HG03159 (cell line): ENCODE measurements around the gene SNCG.

Experiments
- ATAC-seq: cut with Tn5 transposase; IDR thresholded peaks from one replicate; pipeline ENCODE4 v1.9.1; 2021; ENCODE audit warnings: mild to moderate bottlenecking, moderate library complexity; ENCODE audit not compliant: unreplicated experiment

Gene SNCG

DNA sequence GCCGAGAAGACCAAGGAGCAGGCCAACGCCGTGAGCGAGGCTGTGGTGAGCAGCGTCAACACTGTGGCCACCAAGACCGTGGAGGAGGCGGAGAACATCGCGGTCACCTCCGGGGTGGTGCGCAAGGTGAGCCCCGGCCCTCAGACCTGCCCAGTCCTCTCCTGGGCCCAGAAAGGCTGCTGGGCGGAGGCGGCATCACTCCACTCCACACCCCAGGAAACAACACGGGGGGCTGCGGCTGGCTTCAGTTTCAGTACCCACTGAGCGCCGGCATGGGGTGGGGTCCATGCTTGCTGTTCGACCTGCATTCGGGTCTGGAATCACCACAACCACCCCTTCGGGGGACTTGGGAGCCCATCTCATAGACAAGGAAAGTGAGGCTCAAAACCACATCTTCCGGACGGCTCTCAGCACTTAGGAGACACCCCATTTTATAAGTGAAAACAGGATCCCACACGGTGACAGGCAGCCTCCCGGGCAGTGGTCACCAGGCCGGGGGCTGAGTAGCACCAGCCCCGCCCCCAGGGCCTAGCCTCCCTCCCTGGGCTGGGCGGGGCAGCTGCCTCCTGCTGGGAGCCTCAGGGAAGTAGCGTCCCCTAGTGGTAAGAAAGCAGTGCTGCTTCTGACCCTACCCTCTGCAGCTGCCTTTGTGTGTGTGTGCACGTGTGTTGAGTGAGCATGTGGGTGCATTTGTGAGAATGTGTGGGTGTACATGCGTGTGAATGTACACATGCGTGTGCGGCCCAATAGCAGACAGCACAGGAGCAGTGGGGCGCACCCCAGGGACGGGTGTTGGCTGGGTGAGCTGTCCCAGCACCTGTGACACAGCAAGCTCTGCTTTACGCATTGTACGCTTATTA lies 1.8 kb downstream of the SNCG start:
- ATAC-seq: peak; percentile 74

DNA sequence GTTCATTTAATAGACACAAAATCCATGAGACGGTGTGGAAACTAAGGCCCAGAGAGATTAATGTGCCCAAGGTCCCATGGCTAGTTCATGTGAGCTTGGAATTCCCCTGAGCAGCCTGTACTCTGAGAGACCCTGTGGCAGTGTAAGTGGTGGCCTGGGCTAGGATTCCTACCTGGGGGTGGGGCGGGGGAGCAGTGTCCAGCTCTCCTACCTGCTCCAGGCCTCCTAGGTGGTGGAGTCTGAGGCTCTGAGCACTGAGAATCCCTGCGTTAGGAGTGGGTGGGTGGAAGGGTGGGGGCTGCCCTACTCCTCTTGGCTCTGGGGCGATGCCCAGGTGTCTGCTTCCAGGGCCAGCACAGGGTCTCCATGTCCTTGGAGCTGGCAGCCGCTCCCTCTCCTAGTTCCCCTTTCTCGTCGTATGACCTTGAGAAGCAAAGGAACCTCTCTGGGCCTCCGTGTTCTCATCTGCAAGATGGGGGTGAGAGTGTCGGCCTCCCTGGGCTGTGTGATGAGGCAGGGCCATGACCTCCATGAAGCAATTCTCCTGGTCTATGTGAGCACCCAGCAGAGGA lies 2.5 kb downstream of the SNCG start:
- ATAC-seq: no peak

GRCh38 chr10:86961481-86962091 lies 3.2 kb downstream of the SNCG start:
- no peak for ATAC-seq

- ATAC-seq: no peak
Observed at GRCh38 chr10:86962136-86962980, 4.0 kb downstream of the SNCG start.

GRCh38 chr10:86962981-86963310 lies 4.5 kb downstream of the SNCG start:
- ATAC-seq: no peak

GRCh38 chr10:86963341-86963919 lies 5.0 kb downstream of the SNCG start:
- no peak for ATAC-seq

DNA sequence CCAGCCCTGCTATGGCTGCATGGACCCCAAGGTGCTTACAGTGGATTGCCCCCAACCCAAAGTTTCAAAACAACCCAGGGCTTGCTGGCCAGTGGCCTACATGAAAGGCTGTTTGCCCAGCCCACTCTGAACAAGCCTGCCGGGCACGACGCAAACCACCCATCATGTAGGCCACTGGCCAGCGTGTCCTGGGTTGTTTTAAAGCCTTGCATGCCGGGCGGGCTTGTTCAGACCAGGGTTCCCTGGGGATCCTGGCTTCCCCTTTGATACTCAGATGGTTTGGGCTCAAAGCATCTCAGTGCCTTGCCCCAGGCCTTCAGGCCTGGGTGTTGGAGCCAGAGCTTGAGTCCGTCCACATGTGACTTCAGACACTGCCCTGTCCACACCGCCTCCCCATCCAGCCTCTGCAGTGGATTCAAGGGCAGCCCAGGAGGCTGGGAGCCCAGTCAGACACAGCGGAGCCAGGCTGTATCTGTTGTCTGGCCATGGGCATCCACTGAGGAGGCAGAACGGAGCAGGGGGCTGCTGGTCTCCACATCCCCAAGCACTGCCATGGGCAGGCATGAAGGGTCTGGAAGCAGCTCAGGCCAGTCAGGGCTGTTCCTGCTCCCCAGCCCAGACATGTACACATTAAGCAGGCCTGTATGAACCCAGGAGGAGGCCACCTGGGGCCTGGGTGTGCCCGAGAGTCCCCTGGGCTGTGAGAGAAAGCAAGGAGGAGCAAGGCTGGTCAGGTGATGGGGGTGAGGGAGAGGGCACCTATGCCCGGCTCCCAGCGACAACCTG lies 5.9 kb downstream of the SNCG start:
- no peak for ATAC-seq

DNA sequence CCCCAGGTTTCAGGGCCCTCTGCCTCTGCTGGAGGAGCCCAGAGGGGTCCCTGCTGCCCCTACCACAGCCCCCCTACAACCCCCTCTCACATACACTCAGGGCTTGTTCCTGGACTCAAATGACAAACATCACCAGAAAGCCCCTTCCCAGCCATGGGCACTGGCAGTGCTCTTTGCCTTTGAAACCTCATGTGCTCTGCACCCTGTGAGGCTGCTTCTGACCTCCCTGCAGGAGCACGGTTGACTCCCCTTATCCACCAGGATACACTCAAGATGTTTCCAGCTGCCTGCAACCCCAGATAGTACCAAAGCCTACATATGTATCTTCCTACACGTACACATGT lies 6.4 kb downstream of the SNCG start:
- ATAC-seq: no peak

DNA sequence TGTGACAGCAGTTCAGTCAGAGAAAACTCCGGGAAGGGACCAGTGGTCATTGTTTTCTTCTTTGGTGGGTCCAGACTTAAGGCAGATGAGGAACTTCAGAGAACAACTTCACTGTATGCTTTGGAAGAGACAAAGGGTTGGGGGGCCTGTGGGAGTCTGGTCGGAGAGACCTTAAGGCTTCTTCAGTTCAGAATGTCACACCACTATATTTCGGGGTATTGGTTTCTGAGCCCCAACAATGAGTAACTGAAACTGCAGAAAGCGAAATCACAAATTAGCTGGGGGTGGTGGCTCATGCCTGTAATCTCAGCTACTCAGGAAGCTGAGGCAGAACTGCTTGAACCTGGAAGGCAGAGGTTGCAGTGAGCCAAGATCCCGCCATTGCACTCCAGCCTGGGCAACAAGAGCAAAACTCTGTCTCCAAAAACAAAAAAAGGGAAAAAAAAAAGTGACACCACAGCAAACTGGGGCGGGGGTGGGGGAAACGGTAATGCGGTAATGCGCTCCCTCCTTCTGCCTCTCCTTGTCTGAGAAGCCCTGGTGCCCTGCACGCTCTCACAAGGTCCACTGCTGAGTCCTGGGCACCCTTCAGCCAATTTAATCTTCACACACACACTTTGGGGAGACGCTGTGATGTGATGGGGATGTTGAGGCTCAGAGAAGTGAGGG lies 7.7 kb downstream of the SNCG start:
- ATAC-seq: no peak

DNA sequence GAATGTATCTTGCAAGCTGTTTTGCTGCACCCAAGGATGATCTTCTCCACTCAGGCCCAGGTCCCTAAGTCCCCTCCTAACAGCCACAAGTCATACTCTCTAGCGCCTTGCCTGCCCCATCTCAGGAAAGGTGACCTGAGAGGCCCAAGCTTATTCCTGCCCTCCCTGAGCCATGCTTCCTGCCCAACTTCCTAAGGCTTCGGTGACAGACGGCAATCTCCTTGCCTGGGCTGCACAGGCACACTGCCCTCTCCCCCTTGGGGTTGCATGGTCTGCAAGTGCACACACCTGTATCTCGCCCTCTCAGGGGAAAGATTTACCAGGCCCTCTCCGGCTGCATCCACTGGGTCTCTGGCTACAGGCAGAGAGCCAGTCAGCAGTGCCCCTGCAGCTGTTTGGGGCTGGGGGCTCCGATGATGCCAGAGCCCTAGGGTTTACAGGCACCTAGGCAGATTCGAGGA lies 9.1 kb downstream of the SNCG start:
- ATAC-seq: no peak

DNA sequence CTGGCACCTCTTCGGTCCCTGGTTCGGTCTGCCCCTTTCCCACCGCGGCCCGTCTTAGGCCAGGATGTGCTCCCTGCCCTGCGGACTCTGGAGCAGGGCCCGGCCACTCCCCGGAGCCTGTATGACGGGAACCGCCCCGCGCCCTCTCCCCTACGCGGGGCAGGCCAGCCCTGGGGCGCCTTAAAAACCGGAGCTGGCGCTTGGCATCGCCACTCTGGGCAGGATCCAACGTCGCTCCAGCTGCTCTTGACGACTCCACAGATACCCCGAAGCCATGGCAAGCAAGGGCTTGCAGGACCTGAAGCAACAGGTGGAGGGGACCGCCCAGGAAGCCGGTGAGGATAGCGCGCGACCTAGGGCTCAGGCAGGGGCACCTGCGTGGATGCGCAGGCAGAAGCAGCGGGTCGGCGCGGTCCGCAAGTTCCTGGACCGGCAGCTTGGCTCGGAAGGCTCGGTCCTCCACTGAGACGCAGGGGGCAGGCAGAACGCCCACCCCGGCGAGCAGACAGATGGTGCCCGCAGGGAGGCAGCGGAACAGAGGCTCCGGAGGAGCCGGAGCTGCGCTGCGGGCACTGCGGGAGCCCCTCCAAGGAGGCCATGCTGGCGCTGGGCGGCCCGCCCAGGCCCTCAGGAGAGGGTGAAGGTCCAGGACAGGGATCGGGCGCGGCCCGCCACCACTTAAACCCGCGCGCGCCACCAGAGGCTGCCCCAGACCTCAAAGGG lies 10.0 kb downstream of the SNCG start, which contains the start of gene ADIRF:
Gene ADIRF, plus strand, starts transcription at position 212 of the 723 bp plus-strand sequence. Its CDS starts 63 bp downstream, at position 275.
- no peak for ATAC-seq

- no peak for ATAC-seq
Observed at GRCh38 chr10:86968994-86969355, 10.6 kb downstream of the SNCG start.

DNA sequence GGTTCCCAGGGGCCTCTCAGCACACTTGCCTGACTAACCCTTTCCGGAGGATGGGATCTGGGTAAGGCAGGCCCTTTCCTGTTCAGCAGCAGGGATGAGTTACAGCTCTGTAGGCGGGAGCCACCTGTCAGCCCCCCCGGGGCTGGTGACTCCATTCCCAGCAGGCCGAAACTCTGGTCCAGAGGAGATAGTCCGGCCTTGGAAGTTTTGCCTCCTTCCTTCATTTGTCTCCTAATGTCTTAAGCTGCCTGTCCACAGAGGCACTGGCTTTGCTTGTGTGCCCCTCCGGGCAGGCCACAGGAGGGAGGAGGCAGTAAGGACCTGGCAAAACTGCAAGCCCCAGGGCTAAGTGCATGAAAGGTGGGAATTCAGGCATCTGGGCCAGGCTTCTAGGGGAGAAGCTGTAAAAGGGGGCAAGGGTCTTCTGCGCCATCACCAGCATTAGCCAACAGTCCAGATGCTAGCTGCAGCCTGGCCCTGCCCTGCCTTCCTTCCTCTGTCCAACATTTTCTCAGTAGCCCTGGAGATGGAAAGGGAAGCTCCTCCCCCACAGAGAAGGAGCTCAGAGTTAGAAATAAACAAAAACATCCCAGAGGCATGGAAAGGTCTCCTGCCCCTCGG lies 11.1 kb downstream of the SNCG start:
- no peak for ATAC-seq

- no peak for ATAC-seq
Observed at GRCh38 chr10:86970162-86970981, 12.0 kb downstream of the SNCG start.

GRCh38 chr10:86970982-86971231 lies 12.5 kb downstream of the SNCG start:
- ATAC-seq: no peak

DNA sequence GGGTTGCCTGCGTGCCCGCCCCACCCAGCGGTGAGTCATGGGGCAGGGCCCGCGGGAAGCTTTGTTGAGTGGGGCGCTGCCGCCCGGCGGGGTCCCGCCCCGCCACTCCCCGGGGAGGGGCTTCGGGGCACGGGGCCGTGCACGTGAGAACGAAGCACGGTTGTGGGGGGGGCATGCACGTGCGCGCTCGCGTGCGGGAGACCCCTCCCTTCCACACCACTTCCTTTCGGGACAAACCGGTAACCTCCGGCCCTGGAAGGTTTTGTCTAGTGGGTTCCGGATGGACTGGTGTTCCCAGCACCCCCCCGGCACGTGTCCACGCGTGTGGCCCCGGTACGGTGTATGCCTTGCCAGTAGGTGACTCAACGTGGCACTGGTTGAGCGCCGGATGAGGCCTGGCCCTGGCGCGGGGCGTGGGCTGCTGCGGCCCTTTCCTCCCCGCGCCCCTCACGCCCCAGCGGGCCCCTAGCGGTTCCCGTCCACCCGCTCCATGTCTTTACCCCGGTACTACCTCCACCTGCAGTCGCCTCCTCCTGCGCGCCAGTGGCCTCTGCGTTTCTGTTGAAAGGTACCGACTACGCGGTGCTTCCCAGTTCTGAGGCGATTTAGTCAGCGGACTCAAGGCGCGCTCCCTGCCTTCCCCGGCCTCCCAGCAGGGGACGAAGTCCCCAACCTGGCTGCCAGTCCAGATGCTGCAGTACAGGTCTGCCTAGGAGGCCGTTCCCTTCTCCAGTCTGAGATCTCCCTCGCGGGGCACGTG lies 13.0 kb downstream of the SNCG start:
- peak; percentile 72 for ATAC-seq
